ENCODE data around the gene WASHC2C. TPM values are rescaled to one million over a fixed set of nuclear protein-coding genes. Genes with fewer than 3 reads are reported as not detected.
"Not testable (repeated sequence)": the region's sequence is repeated elsewhere in the genome, so short reads cannot be mapped to it uniquely, and the experiment has no call there.

Gene WASHC2C, protein sequence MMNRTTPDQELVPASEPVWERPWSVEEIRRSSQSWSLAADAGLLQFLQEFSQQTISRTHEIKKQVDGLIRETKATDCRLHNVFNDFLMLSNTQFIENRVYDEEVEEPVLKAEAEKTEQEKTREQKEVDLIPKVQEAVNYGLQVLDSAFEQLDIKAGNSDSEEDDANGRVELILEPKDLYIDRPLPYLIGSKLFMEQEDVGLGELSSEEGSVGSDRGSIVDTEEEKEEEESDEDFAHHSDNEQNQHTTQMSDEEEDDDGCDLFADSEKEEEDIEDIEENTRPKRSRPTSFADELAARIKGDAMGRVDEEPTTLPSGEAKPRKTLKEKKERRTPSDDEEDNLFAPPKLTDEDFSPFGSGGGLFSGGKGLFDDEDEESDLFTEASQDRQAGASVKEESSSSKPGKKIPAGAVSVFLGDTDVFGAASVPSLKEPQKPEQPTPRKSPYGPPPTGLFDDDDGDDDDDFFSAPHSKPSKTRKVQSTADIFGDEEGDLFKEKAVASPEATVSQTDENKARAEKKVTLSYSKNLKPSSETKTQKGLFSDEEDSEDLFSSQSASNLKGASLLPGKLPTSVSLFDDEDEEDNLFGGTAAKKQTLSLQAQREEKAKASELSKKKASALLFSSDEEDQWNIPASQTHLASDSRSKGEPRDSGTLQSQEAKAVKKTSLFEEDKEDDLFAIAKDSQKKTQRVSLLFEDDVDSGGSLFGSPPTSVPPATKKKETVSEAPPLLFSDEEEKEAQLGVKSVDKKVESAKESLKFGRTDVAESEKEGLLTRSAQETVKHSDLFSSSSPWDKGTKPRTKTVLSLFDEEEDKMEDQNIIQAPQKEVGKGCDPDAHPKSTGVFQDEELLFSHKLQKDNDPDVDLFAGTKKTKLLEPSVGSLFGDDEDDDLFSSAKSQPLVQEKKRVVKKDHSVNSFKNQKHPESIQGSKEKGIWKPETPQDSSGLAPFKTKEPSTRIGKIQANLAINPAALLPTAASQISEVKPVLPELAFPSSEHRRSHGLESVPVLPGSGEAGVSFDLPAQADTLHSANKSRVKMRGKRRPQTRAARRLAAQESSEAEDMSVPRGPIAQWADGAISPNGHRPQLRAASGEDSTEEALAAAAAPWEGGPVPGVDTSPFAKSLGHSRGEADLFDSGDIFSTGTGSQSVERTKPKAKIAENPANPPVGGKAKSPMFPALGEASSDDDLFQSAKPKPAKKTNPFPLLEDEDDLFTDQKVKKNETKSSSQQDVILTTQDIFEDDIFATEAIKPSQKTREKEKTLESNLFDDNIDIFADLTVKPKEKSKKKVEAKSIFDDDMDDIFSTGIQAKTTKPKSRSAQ (N-terminal part only)
- total RNA-seq = 10 to 100 TPM; 28.0 to 73.3 (median 44.2) TPM

DNA sequence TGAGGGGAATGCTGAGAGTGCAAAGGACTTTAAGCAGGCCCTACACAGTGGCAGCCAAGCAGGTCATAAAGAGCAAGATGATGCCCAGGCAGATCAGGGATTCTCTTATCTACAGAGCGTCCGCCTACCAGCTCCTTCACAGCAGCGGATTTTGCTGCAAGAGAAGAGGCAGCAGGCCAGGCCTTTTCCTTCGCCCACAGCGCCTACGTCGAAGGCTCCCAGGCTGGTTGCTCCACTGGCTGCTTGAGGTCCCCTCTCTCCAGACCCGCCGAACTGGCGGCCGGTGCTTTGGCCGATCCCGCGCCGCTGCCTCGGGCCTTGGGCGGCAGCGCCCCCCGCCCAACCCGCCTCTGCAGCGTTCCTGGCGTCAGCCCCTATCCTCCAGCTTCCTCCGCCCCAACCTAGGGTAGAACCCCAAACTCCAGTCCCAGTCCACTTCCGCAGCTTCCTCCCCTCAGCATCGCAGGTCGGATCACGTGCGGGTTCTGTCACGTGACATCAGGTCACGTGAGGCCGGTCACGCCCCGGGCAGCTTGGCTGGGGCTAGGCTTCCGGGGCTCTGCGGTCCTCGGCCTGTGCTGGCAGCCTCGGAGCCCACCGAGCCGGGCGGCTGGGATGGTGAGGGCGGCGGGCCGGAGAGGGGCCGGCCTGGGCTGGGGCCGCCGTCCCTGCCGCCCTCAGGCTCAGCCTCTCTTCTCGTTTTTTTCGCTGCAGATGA is at the start of gene WASHC2C:
TSS of gene WASHC2C (plus strand) at position 564 of the 718 bp plus-strand sequence. CDS start at position 616, 52 bp downstream.
- TF ChIP-seq POLR2AphosphoS5 (IDR thresholded peaks at IDR 0.05) = peak; percentile 73 to 88
- peak in 1 of 4 donors; percentile 52 for TF ChIP-seq EP300 (IDR thresholded peaks at IDR 0.05)
- peak in 2 of 4 donors; percentile 72 for TF ChIP-seq POLR2A (IDR thresholded peaks at IDR 0.05)
- H3K4me3 ChIP-seq = peak within 1 kb of the TSS; percentile 67 to 90 (median 78)
- DNase-seq = peak; percentile 88 to 96
- not testable (repeated sequence) for H3K27me3 ChIP-seq, H3K36me3 ChIP-seq, H3K9me3 ChIP-seq
- H3K4me1 ChIP-seq = peaks cover 0 to 11% (median 3%) of the 10 kb centered on the region in 4 donors
- peak within 1 kb of the TSS; percentile 81 to 96 (median 86) for H3K27ac ChIP-seq
- 0 to 2% methylated on average over 8 to 33 of the region's 49 CpGs for WGBS, 2 donors
- peak; percentile 96 to 98 for ATAC-seq (ENCODE audit: low FRiP score in 2 of 2)

DNA sequence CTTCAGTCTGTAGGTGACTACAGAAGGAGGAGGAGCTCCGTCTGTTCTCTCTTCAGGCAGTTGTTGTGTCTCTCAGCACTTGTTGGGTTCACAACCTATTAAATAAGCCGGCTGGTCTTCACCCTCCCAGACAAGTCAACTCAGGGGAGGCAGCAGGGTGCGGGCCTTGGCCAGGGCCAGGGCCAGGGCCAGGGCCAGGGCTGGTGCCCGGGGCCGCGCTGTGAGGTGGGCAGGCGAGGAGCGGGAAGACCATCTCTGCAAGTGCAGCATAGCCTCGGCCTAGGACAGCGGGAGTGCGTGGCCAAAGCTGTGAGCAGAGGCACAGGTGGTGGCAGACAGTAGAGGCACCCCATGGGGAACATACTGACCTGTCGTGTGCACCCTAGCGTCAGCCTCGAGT is 48.6 kb upstream of the WASHC2C start:
- not testable (repeated sequence) for H3K4me3 ChIP-seq; H3K9me3 ChIP-seq; ATAC-seq (ENCODE audit: low FRiP score in 2 of 2); H3K27ac ChIP-seq; H3K4me1 ChIP-seq; H3K36me3 ChIP-seq; H3K27me3 ChIP-seq
- DNase-seq = peak in 1 of 2 donors; percentile 58
- WGBS, 2 donors = 90% methylated on average over 12 of the region's 14 CpGs; no CpG with 5 or more reads in 1 of the 2 donors

DNA sequence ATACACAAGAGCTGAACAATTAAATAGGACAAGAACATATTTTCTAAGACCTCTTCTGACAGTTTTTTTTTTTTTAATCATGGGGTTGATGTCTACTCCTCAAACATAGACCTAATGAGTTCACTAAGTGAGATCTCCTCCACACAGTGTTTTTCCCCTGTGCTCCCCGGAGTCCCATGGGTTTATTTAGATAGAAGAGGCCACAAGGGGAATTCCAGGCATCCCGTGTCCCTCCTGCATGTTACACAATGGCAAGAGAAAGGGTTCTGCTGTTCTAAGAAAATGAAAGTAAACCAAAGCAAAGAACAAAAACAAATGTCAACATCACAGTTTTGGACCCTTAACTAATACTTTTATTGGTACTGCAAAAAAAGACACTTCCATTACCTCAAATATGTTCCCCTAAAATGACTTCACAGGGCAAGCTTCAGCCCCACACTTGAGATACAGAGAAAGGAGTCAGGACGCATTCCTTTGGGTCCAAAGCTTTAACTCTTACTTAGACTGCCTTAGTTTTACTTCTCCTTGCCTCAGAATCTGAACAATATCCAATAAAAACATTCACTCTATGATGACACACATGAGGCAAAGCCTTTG is 16.8 kb upstream of the WASHC2C start:
- H3K27me3 ChIP-seq = not testable (repeated sequence)

DNA sequence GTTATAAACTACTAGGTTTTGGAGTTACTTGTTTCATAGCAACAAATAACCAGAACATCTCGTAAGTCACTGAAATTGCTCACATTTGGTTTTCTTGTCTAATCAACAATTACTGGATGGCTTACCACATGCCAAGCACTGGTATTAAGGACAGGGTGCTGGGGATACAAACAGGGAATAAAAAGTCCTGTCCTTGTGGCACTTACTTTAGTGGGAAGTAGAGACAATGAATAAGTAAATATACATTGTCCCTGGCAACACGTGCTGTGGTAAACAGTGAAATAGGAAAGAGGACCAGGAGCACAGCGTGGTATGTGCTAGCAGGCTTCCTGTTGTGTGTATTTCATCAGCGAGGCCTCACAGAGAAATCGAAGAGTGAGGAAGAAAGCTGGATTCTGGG is 15.8 kb upstream of the WASHC2C start:
- not testable (repeated sequence) for H3K4me1 ChIP-seq, H3K27me3 ChIP-seq, H3K36me3 ChIP-seq, H3K4me3 ChIP-seq, DNase-seq, H3K9me3 ChIP-seq
- peak in 1 of 2 donors; percentile 12 for TF ChIP-seq POLR2AphosphoS5 (IDR thresholded peaks at IDR 0.05)
- WGBS, 2 donors = 44 to 55% methylated on average over 3 of the region's 5 CpGs
- ATAC-seq (ENCODE audit: low FRiP score in 2 of 2) = peak in 1 of 2 donors; percentile 10
- H3K27ac ChIP-seq = peak overlapping the region; percentile 40 to 66 (median 48)

More for the DNA sequence above, 16.8 kb upstream of the WASHC2C start:
- DNase-seq; ATAC-seq (ENCODE audit: low FRiP score in 2 of 2); H3K4me3 ChIP-seq; H3K4me1 ChIP-seq; H3K36me3 ChIP-seq; H3K9me3 ChIP-seq: not testable (repeated sequence)
- 17 to 18% methylated on average over 3 of the region's 3 CpGs for WGBS, 2 donors
- peak overlapping the region; percentile 40 to 66 (median 48) for H3K27ac ChIP-seq

DNA sequence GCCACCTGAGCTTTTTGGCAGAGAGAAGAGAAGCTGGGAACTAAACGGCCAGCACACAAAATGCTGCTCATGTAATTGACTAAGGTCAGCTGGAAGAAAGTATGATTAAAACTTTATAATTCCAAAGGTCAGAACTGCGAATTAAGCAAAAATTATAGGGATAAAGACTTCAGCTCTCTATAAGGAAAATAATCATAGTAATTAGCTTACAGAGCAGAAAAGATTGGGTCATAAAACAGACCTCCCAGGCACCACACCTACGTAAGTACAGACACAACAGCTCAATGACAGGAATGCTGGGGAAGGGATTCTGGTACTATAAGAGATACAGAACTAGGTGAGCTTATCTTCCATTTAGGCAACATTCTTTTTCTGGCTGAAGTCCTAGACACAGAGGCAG is 10.0 kb upstream of the WASHC2C start:
- not testable (repeated sequence) for H3K4me1 ChIP-seq; H3K4me3 ChIP-seq; H3K27ac ChIP-seq; DNase-seq; ATAC-seq (ENCODE audit: low FRiP score in 2 of 2); H3K27me3 ChIP-seq; H3K9me3 ChIP-seq; H3K36me3 ChIP-seq
- WGBS, 2 donors = 76 to 84% methylated on average over 3 of the region's 3 CpGs

DNA sequence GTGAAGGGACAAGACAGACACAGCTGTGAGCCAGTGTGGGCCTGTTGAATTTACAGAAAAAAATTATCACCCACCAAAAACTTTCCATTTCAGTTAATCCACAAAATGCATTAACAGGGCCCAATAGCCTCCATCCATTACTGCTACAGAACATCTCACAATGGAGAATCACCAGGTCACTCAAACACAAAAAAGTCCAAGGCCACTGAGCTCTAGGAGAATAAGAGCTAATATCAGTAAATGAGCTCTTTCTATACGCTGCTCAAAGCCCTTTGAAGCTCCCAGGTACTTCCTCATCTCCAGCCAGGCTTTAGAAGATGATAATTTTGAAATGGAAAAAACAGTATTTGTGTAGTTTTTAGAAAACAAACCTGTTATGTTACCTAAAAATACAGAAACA is 9.4 kb upstream of the WASHC2C start:
- not testable (repeated sequence) for ATAC-seq (ENCODE audit: low FRiP score in 2 of 2); H3K27ac ChIP-seq; H3K27me3 ChIP-seq; H3K9me3 ChIP-seq; DNase-seq; H3K4me3 ChIP-seq; H3K36me3 ChIP-seq; H3K4me1 ChIP-seq
- 72 to 79% methylated on average over 1 of the region's 1 CpG for WGBS, 2 donors

DNA sequence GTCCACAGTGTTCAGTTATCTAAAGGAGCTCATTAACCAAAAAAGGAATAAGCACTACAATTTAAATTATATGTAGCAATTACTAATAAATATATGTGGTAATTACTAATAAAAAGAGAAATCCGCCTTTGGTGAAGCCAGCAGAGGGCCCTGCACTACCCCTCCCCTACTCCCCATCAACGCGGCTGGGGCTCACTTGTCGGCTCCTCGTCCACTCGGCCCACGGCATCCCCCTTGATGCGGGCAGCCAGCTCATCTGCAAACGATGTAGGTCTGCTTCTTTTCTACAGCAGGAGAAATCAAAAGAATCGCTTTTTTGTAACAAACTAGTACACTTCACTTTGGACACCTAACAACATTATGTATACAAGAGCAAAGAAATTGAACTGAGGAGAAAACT is 5.6 kb upstream of the WASHC2C start:
- not testable (repeated sequence) for DNase-seq; H3K4me3 ChIP-seq; ATAC-seq (ENCODE audit: low FRiP score in 2 of 2); H3K9me3 ChIP-seq; H3K36me3 ChIP-seq; H3K27me3 ChIP-seq; H3K4me1 ChIP-seq; H3K27ac ChIP-seq
- 64 to 72% methylated on average over 10 of the region's 10 CpGs for WGBS, 2 donors

DNA sequence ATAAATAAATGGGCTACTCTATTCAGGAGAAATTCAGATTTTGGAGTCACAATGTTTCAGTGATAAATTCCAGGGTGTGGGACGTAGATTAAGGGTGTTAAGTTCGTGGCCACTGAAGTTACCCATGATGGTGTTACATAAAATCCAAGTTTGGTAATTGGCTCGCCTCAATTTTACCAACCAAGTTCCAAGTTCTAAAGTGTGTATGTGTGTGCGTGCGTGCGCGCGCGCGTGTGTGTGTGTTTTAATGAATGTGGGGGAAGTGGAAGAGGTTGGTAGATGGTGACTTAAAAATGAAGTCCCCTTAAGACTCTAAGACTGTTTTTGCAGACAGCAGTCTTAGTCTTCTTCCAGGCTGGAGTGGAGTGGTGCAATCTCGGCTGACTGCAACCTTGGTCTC is 3.2 kb upstream of the WASHC2C start:
- not testable (repeated sequence) for ATAC-seq (ENCODE audit: low FRiP score in 2 of 2); H3K4me3 ChIP-seq; H3K36me3 ChIP-seq; H3K9me3 ChIP-seq; H3K27me3 ChIP-seq; H3K27ac ChIP-seq
- H3K4me1 ChIP-seq = peaks cover 0 to 11% (median 3%) of the 10 kb centered on the region in 4 donors
- peak in 1 of 2 donors; percentile 54 for DNase-seq
- 93% methylated on average over 11 of the region's 11 CpGs for WGBS, 2 donors

DNA sequence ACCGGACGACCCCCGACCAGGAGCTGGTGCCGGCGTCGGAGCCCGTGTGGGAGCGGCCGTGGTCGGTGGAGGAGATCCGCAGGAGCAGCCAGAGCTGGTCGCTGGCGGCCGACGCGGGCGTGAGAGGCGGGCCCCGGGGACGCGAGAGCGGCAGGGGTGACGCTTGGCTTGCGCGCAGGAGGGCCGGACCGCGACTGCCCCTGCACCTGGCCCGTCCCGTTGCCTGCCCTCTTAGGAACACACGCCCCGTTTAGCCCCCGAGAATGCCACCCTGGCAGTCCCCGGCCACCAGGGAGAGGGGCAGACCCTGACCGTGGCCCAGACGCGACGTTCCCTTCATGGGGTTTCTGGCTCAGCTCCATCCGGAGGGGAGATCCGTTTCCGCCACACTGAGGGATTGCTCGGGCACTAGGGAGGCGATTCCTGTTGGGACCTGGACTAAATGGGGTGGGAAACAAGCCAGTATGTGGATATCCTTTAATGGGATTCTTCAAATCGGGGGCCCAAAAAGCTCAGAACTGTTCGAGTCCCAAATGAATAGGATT is 427 bp downstream of the WASHC2C start:
- H3K27ac ChIP-seq = peak overlapping the region; percentile 81 to 96 (median 86)
- 6 to 41% methylated on average over 2 to 7 of the region's 45 CpGs for WGBS, 2 donors
- ATAC-seq (ENCODE audit: low FRiP score in 2 of 2) (peak; percentile 80 to 84), DNase-seq (peak in 1 of 2 donors; percentile 72)
- H3K4me1 ChIP-seq = peaks cover 0 to 11% (median 3%) of the 10 kb centered on the region in 4 donors
- H3K4me3 ChIP-seq = peak overlapping the region; percentile 67 to 90 (median 78)
- not testable (repeated sequence) for H3K36me3 ChIP-seq, H3K9me3 ChIP-seq, H3K27me3 ChIP-seq

DNA sequence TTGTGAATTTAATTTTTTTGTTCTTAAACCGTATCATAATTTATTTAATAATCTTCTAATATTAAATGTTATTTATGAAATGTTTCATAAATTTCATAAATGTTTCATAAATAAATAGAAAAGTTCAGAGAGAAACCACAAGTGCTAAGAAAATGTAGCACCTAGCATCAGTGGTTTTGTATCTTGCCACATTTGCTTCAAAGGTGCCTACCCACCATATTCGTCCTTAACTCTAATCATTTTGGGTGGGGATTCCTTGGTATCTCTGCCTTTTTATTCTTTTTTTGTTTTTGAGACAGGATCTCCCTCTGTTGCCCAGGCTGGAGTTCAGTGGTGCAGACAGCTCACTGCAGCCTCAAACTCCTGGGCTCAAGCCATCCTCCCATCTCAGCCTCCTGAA is 7.4 kb downstream of the WASHC2C start:
- H3K4me1 ChIP-seq; H3K27me3 ChIP-seq; H3K36me3 ChIP-seq; ATAC-seq (ENCODE audit: low FRiP score in 2 of 2); H3K27ac ChIP-seq; DNase-seq; H3K4me3 ChIP-seq; H3K9me3 ChIP-seq: not testable (repeated sequence)
- WGBS, 2 donors = 82 to 100% methylated on average over 1 to 2 of the region's 2 CpGs
